ENCODE measurements around the gene WFDC10A.
"Not testable (repeated sequence)": the region's sequence is repeated elsewhere in the genome, so short reads cannot be mapped to it uniquely, and the experiment has no call there.

Gene WFDC10A

GRCh38 chr20:45646875-45647274 is 17.3 kb downstream of the WFDC10A start:
- POLR2A ChIA-PET = no interaction called here
- no peak for TF ChIP-seq L3MBTL2 (conservative IDR thresholded peaks at IDR 0.05)
- no peak for TF ChIP-seq FOXA1 (IDR thresholded peaks at IDR 0.05)
- TF ChIP-seq PKNOX1 (IDR thresholded peaks at IDR 0.05) = no peak
- no peak for TF ChIP-seq LEF1 (IDR thresholded peaks at IDR 0.05; ENCODE audit: borderline replicate concordance)
- no peak for TF ChIP-seq TARDBP (IDR thresholded peaks at IDR 0.05)
- no peak for TF ChIP-seq FOXK2 (IDR thresholded peaks at IDR 0.05)
- no peak for TF ChIP-seq SUZ12 (IDR thresholded peaks at IDR 0.05)
- no peak for TF ChIP-seq CTBP1 (IDR thresholded peaks at IDR 0.05; ENCODE audit: borderline replicate concordance)
- TF ChIP-seq FOXM1 (IDR thresholded peaks at IDR 0.05; ENCODE audit: borderline replicate concordance) = no peak
- CTCF ChIA-PET = no interaction called here
- DNase-seq (ENCODE audit: extremely low spot score) = no peak

GRCh38 chr20:45647441-45648050 is 18.0 kb downstream of the WFDC10A start:
- ChIA-PET POLR2A (no interaction called here), CTCF (no interaction called here)
- no peak for DNase-seq (ENCODE audit: extremely low spot score)
- TF ChIP-seq SUZ12 (IDR thresholded peaks at IDR 0.05) (no peak), SP1 (IDR thresholded peaks at IDR 0.05) (no peak)

GRCh38 chr20:45649312-45649863 is 19.8 kb downstream of the WFDC10A start:
- TF ChIP-seq PKNOX1 (IDR thresholded peaks at IDR 0.05) (no peak), SP1 (IDR thresholded peaks at IDR 0.05) (no peak), BHLHE40 (IDR thresholded peaks at IDR 0.05; ENCODE audit: borderline replicate concordance) (no peak), FOXM1 (IDR thresholded peaks at IDR 0.05; ENCODE audit: borderline replicate concordance) (no peak), TARDBP (IDR thresholded peaks at IDR 0.05) (no peak)
- POLR2A ChIA-PET = no interaction called here
- CTCF ChIA-PET = no interaction called here
- DNase-seq (ENCODE audit: extremely low spot score) = no peak

GRCh38 chr20:45651726-45652125 is 22.2 kb downstream of the WFDC10A start:
- CTCF ChIA-PET; POLR2A ChIA-PET; DNase-seq (ENCODE audit: extremely low spot score): not testable (repeated sequence)

GRCh38 chr20:45657038-45657437 is 27.5 kb downstream of the WFDC10A start:
- CTCF ChIA-PET, POLR2A ChIA-PET: not testable (repeated sequence)

GRCh38 chr20:45670139-45670538 is 40.6 kb downstream of the WFDC10A start, which contains the start of gene WFDC11:
WFDC11 (minus strand) TSS chr20:45670239; CDS start chr20:45650600, 19,639 bp downstream.
- CTCF ChIA-PET = interaction anchor here (0.7 kb wide), 1 partner anchor 233 kb away, joined by 3 read pairs; no protein-coding TSS in a partner anchor
- DNase-seq (ENCODE audit: extremely low spot score) = no peak
- POLR2A ChIA-PET = no interaction called here
- TF ChIP-seq HDGF (IDR thresholded peaks at IDR 0.05; ENCODE audit: borderline replicate concordance) (no peak), ARNT (IDR thresholded peaks at IDR 0.05) (no peak), TARDBP (IDR thresholded peaks at IDR 0.05) (no peak), CTBP1 (IDR thresholded peaks at IDR 0.05; ENCODE audit: borderline replicate concordance) (no peak), FOXA1 (IDR thresholded peaks at IDR 0.05) (no peak), FOXK2 (IDR thresholded peaks at IDR 0.05) (no peak), FOXM1 (IDR thresholded peaks at IDR 0.05; ENCODE audit: borderline replicate concordance) (no peak), ZNF384 (IDR thresholded peaks at IDR 0.05) (no peak), PKNOX1 (IDR thresholded peaks at IDR 0.05) (no peak), SP1 (IDR thresholded peaks at IDR 0.05) (no peak), ELF4 (IDR thresholded peaks at IDR 0.05) (no peak), LEF1 (IDR thresholded peaks at IDR 0.05; ENCODE audit: borderline replicate concordance) (no peak), L3MBTL2 (conservative IDR thresholded peaks at IDR 0.05) (no peak), SUZ12 (IDR thresholded peaks at IDR 0.05) (no peak)

More at GRCh38 chr20:45657038-45657437, 27.5 kb downstream of the WFDC10A start:
- DNase-seq (ENCODE audit: extremely low spot score) = not testable (repeated sequence)

GRCh38 chr20:45672765-45673164 is 43.2 kb downstream of the WFDC10A start:
- TF ChIP-seq FOXA1 (IDR thresholded peaks at IDR 0.05) = no peak
- TF ChIP-seq ELF4 (IDR thresholded peaks at IDR 0.05) = no peak
- no peak for TF ChIP-seq SP1 (IDR thresholded peaks at IDR 0.05)
- no peak for TF ChIP-seq ZNF384 (IDR thresholded peaks at IDR 0.05)
- TF ChIP-seq HDGF (IDR thresholded peaks at IDR 0.05; ENCODE audit: borderline replicate concordance) = no peak
- TF ChIP-seq NFRKB (IDR thresholded peaks at IDR 0.05) = no peak
- no peak for TF ChIP-seq FOXM1 (IDR thresholded peaks at IDR 0.05; ENCODE audit: borderline replicate concordance)
- TF ChIP-seq SUZ12 (IDR thresholded peaks at IDR 0.05) = no peak
- TF ChIP-seq L3MBTL2 (conservative IDR thresholded peaks at IDR 0.05) = no peak
- TF ChIP-seq CTBP1 (IDR thresholded peaks at IDR 0.05; ENCODE audit: borderline replicate concordance) = no peak
- POLR2A ChIA-PET = no interaction called here
- CTCF ChIA-PET = no interaction called here
- DNase-seq (ENCODE audit: extremely low spot score) = no peak
